Measurements from ENCODE around the gene SLC38A11. TPM values are rescaled to one million over a fixed set of nuclear protein-coding genes. Genes with fewer than 3 reads are reported as not detected.

SLC38A11 gene
- total and polyA plus RNA-seq, 2 of the 8 experiments (the other 6 are each of a cell fraction or from before 2014, with no cell fraction given): not detected

DNA sequence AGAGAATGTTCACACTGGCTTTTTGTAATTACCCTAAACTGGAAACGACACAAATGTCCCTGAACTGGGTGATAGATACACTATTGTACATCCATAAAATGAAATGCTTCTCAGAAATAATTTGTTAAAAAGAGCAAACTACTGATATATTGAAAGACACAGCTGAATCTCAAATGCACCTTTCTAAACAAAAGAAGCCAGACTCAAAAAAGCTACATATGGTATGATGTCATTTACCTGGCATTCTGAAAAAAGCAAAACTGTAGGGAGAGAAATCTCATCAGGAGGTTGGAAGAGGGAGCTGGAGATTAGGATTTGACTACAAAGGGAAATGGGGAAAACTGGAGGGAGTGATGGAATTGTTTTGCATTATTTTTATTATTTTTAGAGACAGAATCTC is 12.0 kb downstream of the SLC38A11 start:
- H3K79me1 ChIP-seq (ENCODE audit: low read depth, low read length): no peaks in the 10 kb centered on the region
- ChIA-PET POLR2A (ENCODE audit: partially characterized antibody) (no interaction called here), CTCF (ENCODE audit: partially characterized antibody) (interaction anchor here (0.8 to 1.2 kb wide), 3 partner anchors 11 to 101 kb away, joined by 3 to 4 read pairs (median 3); no protein-coding TSS in a partner anchor)
- H2AK5ac ChIP-seq (ENCODE audit: low read depth, low read length): no peak overlapping the region
- H4K91ac ChIP-seq (replicated peaks; ENCODE audit: insufficient read length, low read length): no peak overlapping the region
- DNase-seq (ENCODE audit: low read depth in 1 of 2, low spot score in 2 of 2) (no peak), FAIRE-seq (no peak)
- H3K23ac ChIP-seq (ENCODE audit: insufficient read length): no peak overlapping the region
- H4K20me1 ChIP-seq (replicated peaks in 1 of 2; ENCODE audit: control insufficient read depth in 1 of 2, insufficient read depth in 2 of 2, low read length in 2 of 2): no peaks in the 10 kb centered on the region
- H3K27ac ChIP-seq (ENCODE audit: low read depth, low read length): no peak overlapping the region
- H3K4me2 ChIP-seq (ENCODE audit: insufficient read depth in 1 of 2, low read depth in 2 of 2, low read length in 2 of 2): no peak overlapping the region
- no peak overlapping the region for H2BK120ac ChIP-seq (replicated peaks; ENCODE audit: low read depth, low read length)
- no peaks in the 10 kb centered on the region for H3K23me2 ChIP-seq (ENCODE audit: low read depth, low read length)
- H3K9me3 ChIP-seq (ENCODE audit: insufficient read depth in 2 of 2, low read depth in 1 of 2, low read length in 1 of 2): no peaks in the 10 kb centered on the region
- H2BK15ac ChIP-seq (ENCODE audit: low read length): no peak overlapping the region
- WGBS, 2 experiments (ENCODE audit: extremely low coverage in 1 of 2, insufficient coverage in 1 of 2, insufficient read length in 1 of 2, insufficient replicate concordance in 2 of 2, low coverage in 1 of 2, low lambda C conversion rate in 2 of 2, missing lambda C conversion rate in 1 of 2): 85% methylated on average over 1 of the region's 1 CpG; no CpG with 5 or more reads in 1 of the 2 experiments
- no peak overlapping the region for H3K18ac ChIP-seq (ENCODE audit: extremely low read depth, low read length)
- H3K27me3 ChIP-seq (replicated peaks in 1 of 4; ENCODE audit: control insufficient read depth in 3 of 4, extremely low read depth in 1 of 4, insufficient read depth in 3 of 4, low read length in 3 of 4): no peaks in the 10 kb centered on the region
- no peak overlapping the region for H2AFZ ChIP-seq (ENCODE audit: low read length)
- H3K4me3 ChIP-seq (ENCODE audit: extremely low read depth in 1 of 4, insufficient read depth in 2 of 4, low read depth in 3 of 4, low read length in 4 of 4): no peak overlapping the region
- no peak overlapping the region for H3K14ac ChIP-seq (ENCODE audit: insufficient read length)
- H3K56ac ChIP-seq (replicated peaks; ENCODE audit: insufficient read length, low read depth, low read length): no peak overlapping the region
- no peak overlapping the region for H2BK12ac ChIP-seq (ENCODE audit: low read depth, low read length)
- no peak overlapping the region for H2BK20ac ChIP-seq (ENCODE audit: low read length)
- no peaks in the 10 kb centered on the region for H3K36me3 ChIP-seq (ENCODE audit: control insufficient read depth in 2 of 4, insufficient read depth in 4 of 4, low read length in 3 of 4)
- no peak overlapping the region for H4K8ac ChIP-seq (ENCODE audit: extremely low read depth, insufficient read depth, low read length)
- H3K4me1 ChIP-seq (replicated peaks in 1 of 4; ENCODE audit: control insufficient read depth in 3 of 4, insufficient read depth in 4 of 4, low read length in 3 of 4): no peaks in the 10 kb centered on the region
- no peak overlapping the region for H2BK5ac ChIP-seq (ENCODE audit: low read depth, low read length)
- no peak overlapping the region for H3K9ac ChIP-seq (replicated peaks in 1 of 4; ENCODE audit: extremely low read depth in 1 of 4, low read depth in 3 of 4, low read length in 3 of 4)
- H4K5ac ChIP-seq (ENCODE audit: insufficient read length, low read depth, low read length): no peak overlapping the region
- H3K79me2 ChIP-seq (ENCODE audit: control insufficient read depth in 1 of 2, insufficient read depth in 2 of 2, low read length in 2 of 2): no peaks in the 10 kb centered on the region
- H3K4ac ChIP-seq (replicated peaks; ENCODE audit: insufficient read length, low read depth, low read length): no peak overlapping the region
- TF ChIP-seq KDM4A (IDR thresholded peaks at IDR 0.05; ENCODE audit: low read depth, low read length, severe bottlenecking) (no peak), SUZ12 (IDR thresholded peaks at IDR 0.05; ENCODE audit: low read length) (no peak), TAF7 (optimal IDR thresholded peaks at IDR 0.05; ENCODE audit: borderline replicate concordance, low read depth, low read length) (no peak), POLR2AphosphoS5 (IDR thresholded peaks at IDR 0.05; ENCODE audit: low read depth, low read length) (no peak), YY1 (IDR thresholded peaks at IDR 0.05; ENCODE audit: low read depth, low read length) (no peak), CBX5 (IDR thresholded peaks at IDR 0.05; ENCODE audit: low read depth, low read length) (no peak), SP4 (IDR thresholded peaks at IDR 0.05; ENCODE audit: low read length) (no peak), MAFK (IDR thresholded peaks at IDR 0.05; ENCODE audit: low read depth, low read length) (no peak), TBP (IDR thresholded peaks at IDR 0.05; ENCODE audit: low read depth, low read length) (no peak), SAP30 (IDR thresholded peaks at IDR 0.05; ENCODE audit: insufficient read depth, insufficient replicate concordance, low read length) (no peak), JUND (IDR thresholded peaks at IDR 0.05; ENCODE audit: low read length) (no peak), CHD1 (IDR thresholded peaks at IDR 0.05; ENCODE audit: low read depth, low read length) (no peak), NANOG (IDR thresholded peaks at IDR 0.05; ENCODE audit: insufficient read depth, low read depth, low read length, poor library complexity, severe bottlenecking) (no peak)
- TF ChIP-seq, protein P1, sequence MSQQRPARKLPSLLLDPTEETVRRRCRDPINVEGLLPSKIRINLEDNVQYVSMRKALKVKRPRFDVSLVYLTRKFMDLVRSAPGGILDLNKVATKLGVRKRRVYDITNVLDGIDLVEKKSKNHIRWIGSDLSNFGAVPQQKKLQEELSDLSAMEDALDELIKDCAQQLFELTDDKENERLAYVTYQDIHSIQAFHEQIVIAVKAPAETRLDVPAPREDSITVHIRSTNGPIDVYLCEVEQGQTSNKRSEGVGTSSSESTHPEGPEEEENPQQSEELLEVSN (IDR thresholded peaks at IDR 0.05): no peak
- TF ChIP-seq, protein P2, sequence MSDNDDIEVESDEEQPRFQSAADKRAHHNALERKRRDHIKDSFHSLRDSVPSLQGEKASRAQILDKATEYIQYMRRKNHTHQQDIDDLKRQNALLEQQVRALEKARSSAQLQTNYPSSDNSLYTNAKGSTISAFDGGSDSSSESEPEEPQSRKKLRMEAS (IDR thresholded peaks at IDR 0.05): no peak

Measured in H1 (cell line).